ENCODE measurements around the gene LYPD6B.
A peak's percentile ranks its signal among the peaks of the same experiment; 100 is the strongest.
"Not testable (repeated sequence)": the region's sequence is repeated elsewhere in the genome, so short reads cannot be mapped to it uniquely, and the experiment has no call there.

The LYPD6B gene

GRCh38 chr2:149218497-149218896, 180.0 kb downstream of the LYPD6B start:
- no peak for DNase-seq

GRCh38 chr2:149219856-149220255, 181.4 kb downstream of the LYPD6B start:
- DNase-seq = no peak

- DNase-seq = no peak
Observed at GRCh38 chr2:149221002-149221401, 182.5 kb downstream of the LYPD6B start.

- DNase-seq = no peak
Observed at GRCh38 chr2:149221898-149222297, 183.4 kb downstream of the LYPD6B start.

- peak; percentile 15 for DNase-seq
Observed at GRCh38 chr2:149223472-149224095, 185.1 kb downstream of the LYPD6B start.

- peak; percentile 66 for DNase-seq
Observed at GRCh38 chr2:149224543-149224942, 186.0 kb downstream of the LYPD6B start.

GRCh38 chr2:149225446-149225845, 186.9 kb downstream of the LYPD6B start:
- no peak for DNase-seq

GRCh38 chr2:149226790-149227189, 188.3 kb downstream of the LYPD6B start:
- DNase-seq = no peak

- DNase-seq = no peak
Observed at GRCh38 chr2:149235816-149236375, 197.4 kb downstream of the LYPD6B start.

GRCh38 chr2:149236410-149236809, 197.9 kb downstream of the LYPD6B start:
- no peak for DNase-seq

GRCh38 chr2:149246186-149246585, 207.7 kb downstream of the LYPD6B start:
- no peak for DNase-seq

- DNase-seq = not testable (repeated sequence)
Observed at GRCh38 chr2:149251436-149251835, 212.9 kb downstream of the LYPD6B start.

GRCh38 chr2:149256877-149257276, 218.4 kb downstream of the LYPD6B start:
- not testable (repeated sequence) for DNase-seq

GRCh38 chr2:149258531-149258930, 220.0 kb downstream of the LYPD6B start:
- DNase-seq = no peak

- no peak for DNase-seq
Observed at GRCh38 chr2:149259136-149259535, 220.6 kb downstream of the LYPD6B start.

- no peak for DNase-seq
Observed at GRCh38 chr2:149261692-149262091, 223.2 kb downstream of the LYPD6B start.
